H1 (cell line): ENCODE data around the gene FBXW5. TPM values are rescaled to one million over a fixed set of nuclear protein-coding genes. Genes with fewer than 3 reads are reported as not detected.

Experiments
- BCL11A ChIP-seq, 2 experiments: IDR thresholded peaks; one replicate each; pipeline ENCODE4 v1.6.1; 2011; ENCODE audit warnings: low read depth in 2 of 2, low read length in 2 of 2, mild to moderate bottlenecking in 2 of 2
- CEBPB ChIP-seq: IDR thresholded peaks from 2 replicates; pipeline ENCODE4 v1.6.1; 2012; ENCODE audit warnings: low read depth, low read length
- CHD7 ChIP-seq: fragments of 300-600 bp; sonication (generic); IDR thresholded peaks from 2 replicates; pipeline ENCODE4 v1.7.1; 2012; ENCODE audit warnings: low read length, moderate library complexity, mild to moderate bottlenecking, inconsistent platforms; ENCODE audit not compliant: insufficient replicate concordance
- CTCF ChIP-seq, 3 experiments: IDR thresholded peaks; 1 replicate in 2 of 3; 2 replicates in 1 of 3; pipeline versions ENCODE4 v1.5.1 to v1.6.1; 2011; ENCODE audit warnings: low read length in 3 of 3, mild to moderate bottlenecking in 3 of 3, inconsistent platforms in 2 of 3, low read depth in 1 of 3, moderate library complexity in 1 of 3; ENCODE audit not compliant: insufficient read depth in 1 of 3; ENCODE audit errors: control extremely low read depth in 1 of 3
- HDAC6 ChIP-seq: IDR thresholded peaks from one replicate; pipeline ENCODE4 v1.7.1; 2012; ENCODE audit warnings: low read depth, mild to moderate bottlenecking, inconsistent platforms, low read length, moderate library complexity
- KDM4A ChIP-seq: IDR thresholded peaks from one replicate; pipeline ENCODE4 v1.7.1; 2012; ENCODE audit warnings: low read depth, mild to moderate bottlenecking, moderate library complexity, low read length, inconsistent platforms; ENCODE audit not compliant: severe bottlenecking
- PHF8 ChIP-seq: fragments of 200-600 bp; sonication (generic); conservative IDR thresholded peaks from 2 replicates; pipeline ENCODE4 v1.7.1; 2012; ENCODE audit warnings: low read depth, mild to moderate bottlenecking, inconsistent platforms, low read length, moderate library complexity
- SP4 ChIP-seq: IDR thresholded peaks from 2 replicates; pipeline ENCODE4 v1.6.1; 2012; ENCODE audit warnings: low read length, inconsistent platforms
- polyA plus RNA-seq, 7 experiments: library from polyadenylated mRNA; depleted of rRNA in 3 of 7; stranded (reverse) in 5 of 7; unstranded in 2 of 7; fragments of >200 nt in 5 of 7; fragments of 200-250 nt in 2 of 7; gene quantifications; 1 replicate in 5 of 7; 2 replicates in 1 of 7; 4 replicates in 1 of 7; pipeline versions ENCODE4 v1.2.1 to v1.2.3, GENCODE V29; 2011 to 2013; ENCODE audit warnings: missing spikeins in 2 of 7, mixed read lengths in 2 of 7
- total RNA-seq: library from RNA; stranded (reverse); fragmentation: NEBNext Ultra II Directional; extraction: Animal tissue kit (Norgen Biotek cat#: 25700); gene quantifications from 2 replicates; pipeline ENCODE4 v1.2.1, GENCODE V29; 2021

Gene FBXW5
- total and polyA plus RNA-seq, 2 of the 8 experiments (the other 6 are each of a cell fraction or from before 2014, with no cell fraction given) = 49.0 to 71.0 TPM

- TF ChIP-seq CHD7 (no peak), HDAC6 (no peak), BCL11A (IDR thresholded peaks at IDR 0.05; ENCODE audit: low read depth in 2 of 2, low read length in 2 of 2) (no peak), SP4 (no peak), KDM4A (no peak), CEBPB (no peak), CTCF (IDR thresholded peaks at IDR 0.05; ENCODE audit: control extremely low read depth in 1 of 3, insufficient read depth in 1 of 3, low read depth in 1 of 3, low read length in 3 of 3) (peak in 2 of 3 experiments; percentile 15 to 30; a peak in 2 of 4 replicates), PHF8 (no peak)
These were observed 33.7 kb downstream of the FBXW5 start (continued) for GRCh38 chr9:136910901-136911245.
